Neural cell (in vitro differentiated cells): ENCODE results near the gene LEF1. TPM values are rescaled to one million over a fixed set of nuclear protein-coding genes. Genes with fewer than 3 reads are reported as not detected.

ENCODE experiments used
- H2AFZ ChIP-seq: fragments of 200-600, 300-800 bp; sonication (generic), shearing (Covaris generic); 2 replicates; pipeline ENCODE4 v1.6.0; 2014; ENCODE audit warnings: low read depth, mild to moderate bottlenecking, antibody characterized with exemption, low read length, moderate library complexity
- H3F3A ChIP-seq: fragments of 200-600 bp; shearing (Covaris generic); 2 replicates; pipeline ENCODE4 v1.6.1; 2016; ENCODE audit warnings: mild to moderate bottlenecking, moderate library complexity, mixed read lengths, antibody characterized with exemption, low read length; ENCODE audit not compliant: insufficient read depth, poor library complexity, severe bottlenecking
- H3K27ac ChIP-seq: fragments of 200-600, 300-800 bp; sonication (generic), shearing (Covaris generic); 2 replicates; pipeline ENCODE4 v1.5.1; 2014; ENCODE audit warnings: mild to moderate bottlenecking, low read length, moderate library complexity
- H3K27me3 ChIP-seq: fragments of 300-800, 200-600 bp; sonication (generic), shearing (Covaris generic); 2 replicates; pipeline ENCODE4 v1.6.0; 2014; ENCODE audit warnings: mild to moderate bottlenecking, low read depth, low read length, moderate library complexity; ENCODE audit not compliant: insufficient read depth
- H3K36me3 ChIP-seq: fragments of 300-800, 200-600 bp; sonication (generic), shearing (Covaris generic); 2 replicates; pipeline ENCODE4 v1.5.1; 2014; ENCODE audit warnings: mild to moderate bottlenecking, antibody characterized with exemption, low read length, moderate library complexity; ENCODE audit not compliant: insufficient read depth
- H3K4me2 ChIP-seq: fragments of 300-800, 200-600 bp; sonication (generic), shearing (Covaris generic); 2 replicates; pipeline ENCODE4 v1.6.0; 2014; ENCODE audit warnings: mild to moderate bottlenecking, low read length
- H3K4me3 ChIP-seq: fragments of 300-800, 200-600 bp; sonication (generic), shearing (Covaris generic); 2 replicates; pipeline ENCODE4 v1.5.1; 2014; ENCODE audit warnings: mild to moderate bottlenecking, low read length, moderate library complexity
- H3K79me2 ChIP-seq: fragments of 200-600 bp; shearing (Covaris generic); replicated peaks from 2 replicates; pipeline ENCODE4 v1.6.0; 2014; ENCODE audit warnings: mild to moderate bottlenecking, low read length, moderate library complexity; ENCODE audit not compliant: insufficient read depth
- H3K9ac ChIP-seq: fragments of 300-800, 200-600 bp; sonication (generic), shearing (Covaris generic); 2 replicates; pipeline ENCODE4 v1.6.1; 2016; ENCODE audit warnings: mild to moderate bottlenecking, low read length, mixed read lengths
- H3K9me2 ChIP-seq: fragments of 200-600 bp; shearing (Covaris generic); 2 replicates; pipeline ENCODE4 v1.6.1; 2016; ENCODE audit warnings: mild to moderate bottlenecking, low read length, mixed read lengths; ENCODE audit not compliant: insufficient read depth
- H3K9me3 ChIP-seq: fragments of 200-600, 300-800 bp; sonication (generic), shearing (Covaris generic); 2 replicates; pipeline ENCODE4 v1.6.1; 2016; ENCODE audit warnings: mild to moderate bottlenecking, mixed run types, low read length, moderate library complexity, mixed read lengths
- H4K20me1 ChIP-seq: fragments of 200-600 bp; shearing (Covaris generic); 2 replicates; pipeline ENCODE4 v1.6.1; 2016; ENCODE audit warnings: mild to moderate bottlenecking, mixed run types; ENCODE audit not compliant: insufficient read depth
- EP300 ChIP-seq: fragments of 450-650 bp; conservative IDR thresholded peaks from 2 replicates; pipeline ENCODE4 v1.6.1; 2014; ENCODE audit warnings: antibody characterized with exemption, mild to moderate bottlenecking, moderate library complexity; ENCODE audit not compliant: poor library complexity, severe bottlenecking
- EZH2 ChIP-seq: fragments of 200-600, 300-800 bp; shearing (Covaris generic), sonication (generic); IDR thresholded peaks from 2 replicates; pipeline ENCODE4 v1.6.1; 2014; ENCODE audit warnings: antibody characterized with exemption, low read length, borderline replicate concordance, mild to moderate bottlenecking; ENCODE audit not compliant: insufficient read depth, poor library complexity, severe bottlenecking
- TAF1 ChIP-seq: IDR thresholded peaks from 2 replicates; pipeline ENCODE4 v1.6.1; 2012; ENCODE audit warnings: low read depth
- polyA plus RNA-seq: library from polyadenylated mRNA; depleted of rRNA; stranded (reverse); fragments of >200 nt; gene quantifications from 2 replicates; pipeline ENCODE4 v1.2.3, GENCODE V29; 2014
- TF ChIP-seq, protein P1 (sequence below): IDR thresholded peaks from 2 replicates; pipeline ENCODE4 v1.6.1; 2012; ENCODE audit warnings: borderline replicate concordance
- TF ChIP-seq, protein P2 (sequence below): fragments of 450-650 bp; IDR thresholded peaks from 2 replicates; pipeline ENCODE4 v1.5.1; 2014; ENCODE audit warnings: antibody characterized with exemption, mild to moderate bottlenecking, moderate library complexity; ENCODE audit not compliant: poor library complexity, severe bottlenecking

The LEF1 gene
- polyA plus RNA-seq, 1 donor from 2014 or later: 0.78 TPM

DNA sequence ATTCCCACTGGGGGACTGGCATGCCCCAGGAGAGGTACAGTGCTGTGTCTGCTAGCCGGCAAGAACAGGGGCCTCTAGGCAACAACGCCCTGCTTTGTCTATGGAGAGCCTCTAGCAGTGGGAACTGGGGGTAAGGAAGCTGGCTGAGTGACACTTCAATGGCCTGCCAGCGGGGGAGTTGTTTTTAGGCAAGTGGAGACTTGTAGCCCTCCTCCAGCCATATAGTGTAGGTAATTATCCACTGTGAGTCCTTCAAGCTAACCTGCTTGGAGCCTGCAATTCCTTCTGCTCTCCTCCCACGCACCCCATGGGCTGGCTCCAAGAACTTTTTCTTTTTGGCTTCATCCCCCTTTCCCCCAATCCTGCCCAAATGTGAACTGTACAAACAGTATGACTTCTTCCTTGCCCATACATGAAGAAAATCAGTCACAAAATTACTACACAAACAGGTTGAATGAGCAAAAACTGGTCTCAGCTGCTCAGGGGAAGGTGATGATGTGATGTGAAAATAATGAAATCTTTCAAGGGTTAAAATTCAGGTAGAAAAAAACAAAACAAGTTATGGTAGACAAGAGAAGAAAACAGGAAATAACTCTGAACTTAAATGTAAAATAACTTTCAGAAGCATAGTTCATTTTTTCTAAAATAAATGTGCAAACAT, 33.1 kb downstream of the LEF1 start:
- Histone ChIP-seq H4K20me1 (no peaks in the 10 kb centered on the region), H3K4me2 (no peak overlapping the region), H3K36me3 (no peaks in the 10 kb centered on the region), H3K4me3 (no peak overlapping the region), H3K9me3 (no peaks in the 10 kb centered on the region), H3K27me3 (no peaks in the 10 kb centered on the region), H3K9me2 (no peaks in the 10 kb centered on the region), H3K79me2 (no peaks in the 10 kb centered on the region), H3K9ac (no peak overlapping the region), H3F3A (no peaks in the 10 kb centered on the region), H3K27ac (no peak overlapping the region), H2AFZ (no peak overlapping the region)
- TF ChIP-seq TAF1 (no peak), EZH2 (no peak), EP300 (no peak)
- TF ChIP-seq, protein P1, sequence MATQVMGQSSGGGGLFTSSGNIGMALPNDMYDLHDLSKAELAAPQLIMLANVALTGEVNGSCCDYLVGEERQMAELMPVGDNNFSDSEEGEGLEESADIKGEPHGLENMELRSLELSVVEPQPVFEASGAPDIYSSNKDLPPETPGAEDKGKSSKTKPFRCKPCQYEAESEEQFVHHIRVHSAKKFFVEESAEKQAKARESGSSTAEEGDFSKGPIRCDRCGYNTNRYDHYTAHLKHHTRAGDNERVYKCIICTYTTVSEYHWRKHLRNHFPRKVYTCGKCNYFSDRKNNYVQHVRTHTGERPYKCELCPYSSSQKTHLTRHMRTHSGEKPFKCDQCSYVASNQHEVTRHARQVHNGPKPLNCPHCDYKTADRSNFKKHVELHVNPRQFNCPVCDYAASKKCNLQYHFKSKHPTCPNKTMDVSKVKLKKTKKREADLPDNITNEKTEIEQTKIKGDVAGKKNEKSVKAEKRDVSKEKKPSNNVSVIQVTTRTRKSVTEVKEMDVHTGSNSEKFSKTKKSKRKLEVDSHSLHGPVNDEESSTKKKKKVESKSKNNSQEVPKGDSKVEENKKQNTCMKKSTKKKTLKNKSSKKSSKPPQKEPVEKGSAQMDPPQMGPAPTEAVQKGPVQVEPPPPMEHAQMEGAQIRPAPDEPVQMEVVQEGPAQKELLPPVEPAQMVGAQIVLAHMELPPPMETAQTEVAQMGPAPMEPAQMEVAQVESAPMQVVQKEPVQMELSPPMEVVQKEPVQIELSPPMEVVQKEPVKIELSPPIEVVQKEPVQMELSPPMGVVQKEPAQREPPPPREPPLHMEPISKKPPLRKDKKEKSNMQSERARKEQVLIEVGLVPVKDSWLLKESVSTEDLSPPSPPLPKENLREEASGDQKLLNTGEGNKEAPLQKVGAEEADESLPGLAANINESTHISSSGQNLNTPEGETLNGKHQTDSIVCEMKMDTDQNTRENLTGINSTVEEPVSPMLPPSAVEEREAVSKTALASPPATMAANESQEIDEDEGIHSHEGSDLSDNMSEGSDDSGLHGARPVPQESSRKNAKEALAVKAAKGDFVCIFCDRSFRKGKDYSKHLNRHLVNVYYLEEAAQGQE: no peak

DNA sequence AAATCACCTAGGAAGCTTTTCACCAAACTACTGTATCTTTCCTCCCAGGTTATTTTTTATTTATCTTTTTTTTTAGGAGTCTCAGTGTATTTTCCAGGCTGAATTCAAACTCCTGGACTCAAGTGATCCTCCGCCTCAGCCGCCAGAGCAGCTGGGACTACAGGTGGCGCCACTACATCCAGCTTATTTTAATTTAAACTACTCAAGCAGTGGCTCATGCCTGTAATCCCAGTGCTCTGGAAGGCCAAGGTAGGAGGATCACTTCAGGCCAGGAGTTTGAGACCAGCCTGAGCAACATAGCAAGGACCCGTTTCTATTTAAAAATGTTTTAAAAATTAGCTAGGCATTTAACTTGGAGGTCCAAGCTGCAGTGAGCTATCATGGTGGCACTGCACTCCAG, 37.8 kb downstream of the LEF1 start:
- Histone ChIP-seq H3K36me3 (no peaks in the 10 kb centered on the region), H3K4me3 (no peak overlapping the region), H3K9me3 (no peaks in the 10 kb centered on the region), H2AFZ (no peak overlapping the region), H3K27ac (no peak overlapping the region), H3F3A (no peaks in the 10 kb centered on the region), H3K27me3 (no peaks in the 10 kb centered on the region), H4K20me1 (no peaks in the 10 kb centered on the region), H3K9me2 (no peaks in the 10 kb centered on the region), H3K4me2 (no peak overlapping the region), H3K9ac (no peak overlapping the region), H3K79me2 (no peaks in the 10 kb centered on the region)
- TF ChIP-seq EZH2 (no peak), EP300 (no peak), TAF1 (no peak)
- TF ChIP-seq, protein P2, sequence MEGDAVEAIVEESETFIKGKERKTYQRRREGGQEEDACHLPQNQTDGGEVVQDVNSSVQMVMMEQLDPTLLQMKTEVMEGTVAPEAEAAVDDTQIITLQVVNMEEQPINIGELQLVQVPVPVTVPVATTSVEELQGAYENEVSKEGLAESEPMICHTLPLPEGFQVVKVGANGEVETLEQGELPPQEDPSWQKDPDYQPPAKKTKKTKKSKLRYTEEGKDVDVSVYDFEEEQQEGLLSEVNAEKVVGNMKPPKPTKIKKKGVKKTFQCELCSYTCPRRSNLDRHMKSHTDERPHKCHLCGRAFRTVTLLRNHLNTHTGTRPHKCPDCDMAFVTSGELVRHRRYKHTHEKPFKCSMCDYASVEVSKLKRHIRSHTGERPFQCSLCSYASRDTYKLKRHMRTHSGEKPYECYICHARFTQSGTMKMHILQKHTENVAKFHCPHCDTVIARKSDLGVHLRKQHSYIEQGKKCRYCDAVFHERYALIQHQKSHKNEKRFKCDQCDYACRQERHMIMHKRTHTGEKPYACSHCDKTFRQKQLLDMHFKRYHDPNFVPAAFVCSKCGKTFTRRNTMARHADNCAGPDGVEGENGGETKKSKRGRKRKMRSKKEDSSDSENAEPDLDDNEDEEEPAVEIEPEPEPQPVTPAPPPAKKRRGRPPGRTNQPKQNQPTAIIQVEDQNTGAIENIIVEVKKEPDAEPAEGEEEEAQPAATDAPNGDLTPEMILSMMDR: no peak
- TF ChIP-seq, protein P1: no peak
